ENCODE results near the gene NUDCD3.

NUDCD3 gene

DNA sequence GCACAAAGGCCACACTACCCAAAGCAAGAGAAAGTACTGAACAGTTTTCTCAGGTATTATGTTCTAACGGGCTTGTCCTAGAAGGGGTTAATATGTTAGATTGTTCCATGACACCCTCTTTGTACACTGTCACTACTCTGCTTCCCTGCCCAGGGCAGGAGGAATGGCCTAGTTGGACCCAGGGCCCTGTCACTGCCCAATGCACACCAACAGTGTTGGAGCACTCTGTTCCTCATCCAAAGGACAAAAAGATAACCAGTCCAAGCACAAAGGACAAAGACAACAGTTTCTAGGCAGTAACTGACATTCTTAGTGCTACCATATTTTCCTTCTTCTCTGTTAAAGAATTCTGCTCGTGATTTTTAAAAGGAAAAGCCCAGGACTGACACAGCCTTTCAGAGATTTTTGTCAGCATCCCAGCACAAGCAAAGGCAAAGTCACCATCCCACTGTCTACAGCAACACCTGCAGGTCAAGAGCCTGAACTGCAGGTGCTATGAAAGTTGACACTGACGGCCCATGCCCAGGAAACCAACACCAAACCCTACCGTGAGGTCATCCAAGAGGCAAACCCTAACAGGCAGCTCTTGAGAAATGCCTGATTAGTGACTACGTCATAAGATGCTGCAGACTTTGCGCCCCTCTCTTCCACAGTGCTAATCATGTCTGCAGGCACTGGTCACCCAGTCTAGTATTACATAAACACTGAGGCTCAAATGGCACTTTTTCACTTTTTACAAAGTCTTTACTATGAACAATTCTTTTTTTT is 13.2 kb downstream of the NUDCD3 start:
- peak; percentile 64 for DNase-seq

GRCh38 chr7:44476313-44476712 is 14.1 kb downstream of the NUDCD3 start:
- DNase-seq: no peak

DNA sequence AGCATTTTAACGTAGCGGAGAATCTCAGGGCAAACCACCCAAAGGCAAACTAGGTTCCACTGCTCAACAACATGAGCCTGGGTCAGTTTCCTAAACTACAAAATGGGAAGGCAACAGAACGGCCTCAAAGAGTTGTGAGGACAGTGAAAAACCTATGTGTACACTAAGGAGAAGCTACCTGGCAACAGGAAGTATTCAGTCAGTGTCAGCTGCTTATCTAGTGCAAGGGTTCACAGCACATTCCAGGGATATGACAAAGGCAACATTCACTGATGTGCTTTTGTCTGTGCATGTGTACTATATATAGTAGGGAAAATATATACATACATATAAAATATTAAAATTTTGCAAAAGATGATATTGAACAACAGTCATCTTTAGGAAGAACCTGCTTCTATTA is 17.2 kb downstream of the NUDCD3 start:
- DNase-seq: no peak

- DNase-seq: no peak
Measured at GRCh38 chr7:44472843-44473242, 17.6 kb downstream of the NUDCD3 start.

DNA sequence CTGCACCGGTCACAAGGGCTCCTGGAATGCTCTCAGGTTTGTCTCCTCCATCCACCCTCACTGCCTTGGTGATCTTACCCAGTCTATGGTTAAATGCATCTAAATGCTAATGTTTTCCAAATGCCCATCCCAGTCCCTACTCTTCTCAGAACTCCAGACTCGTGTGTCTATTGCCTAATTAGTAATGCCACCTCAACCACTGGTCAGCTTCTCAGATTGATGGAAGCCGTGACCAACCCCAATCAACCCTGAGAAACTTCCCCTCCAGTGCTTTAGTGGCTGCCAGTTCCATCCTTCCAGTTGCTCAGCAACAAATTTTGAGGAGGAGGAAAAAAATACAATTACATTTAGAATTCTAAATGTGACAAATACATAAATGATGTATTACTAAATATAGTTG is 18.6 kb downstream of the NUDCD3 start:
- no peak for DNase-seq

DNA sequence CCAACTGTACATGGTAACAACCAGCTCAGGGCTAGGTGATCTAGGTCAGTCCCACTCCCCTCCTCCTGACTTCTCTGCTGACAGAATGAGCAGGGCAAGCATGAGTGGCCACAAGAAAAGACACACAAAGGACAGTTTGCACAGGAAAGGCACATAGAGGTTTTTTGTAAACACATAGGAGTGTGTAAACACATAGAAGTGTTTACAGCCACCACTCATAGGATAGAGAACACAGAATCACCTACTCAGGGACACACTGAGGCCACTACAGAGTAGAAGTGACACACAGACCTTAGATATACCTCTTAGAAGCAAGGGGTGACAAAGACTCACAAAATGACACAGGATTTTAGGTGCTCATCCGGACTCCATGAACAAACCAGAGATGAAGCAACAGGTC is 19.0 kb downstream of the NUDCD3 start:
- no peak for DNase-seq

GRCh38 chr7:44470628-44471245 is 19.7 kb downstream of the NUDCD3 start:
- no peak for DNase-seq

DNA sequence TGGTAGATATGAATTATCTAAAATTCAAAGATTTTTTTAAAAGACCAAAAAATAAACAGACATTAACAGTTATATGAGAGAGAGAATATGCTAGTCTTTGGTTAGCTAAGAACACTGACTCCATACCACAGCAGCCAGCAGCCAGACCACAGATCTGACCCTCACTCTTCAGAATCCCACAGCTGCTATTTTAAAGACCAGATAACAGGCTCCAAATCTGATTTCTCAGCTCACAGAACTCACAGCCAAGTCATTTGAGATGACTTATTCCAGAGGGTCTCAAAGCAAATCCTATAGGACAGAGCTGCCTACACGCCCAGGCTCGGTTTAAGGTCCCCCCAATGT is 20.4 kb downstream of the NUDCD3 start:
- DNase-seq: no peak

GRCh38 chr7:44469461-44470134 is 20.9 kb downstream of the NUDCD3 start:
- DNase-seq: no peak

DNA sequence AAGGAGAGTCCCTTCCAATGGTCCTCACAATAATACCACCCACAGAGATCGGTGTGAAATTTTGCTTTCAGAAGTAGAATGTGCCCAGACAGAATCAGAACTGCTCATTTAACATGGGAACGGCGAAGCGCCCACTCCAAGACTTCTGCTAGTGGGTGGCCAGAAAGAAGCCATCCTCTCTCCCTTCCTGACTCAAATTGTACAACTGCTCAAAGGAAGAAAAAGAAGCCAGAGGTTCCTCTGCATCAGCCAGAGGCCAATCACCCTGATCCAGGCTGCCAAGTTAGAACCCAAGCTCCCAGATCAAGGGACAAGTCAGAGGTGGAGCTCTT is 23.3 kb downstream of the NUDCD3 start:
- no peak for DNase-seq

- no peak for DNase-seq
Measured at GRCh38 chr7:44466300-44467216, 23.9 kb downstream of the NUDCD3 start.

DNA sequence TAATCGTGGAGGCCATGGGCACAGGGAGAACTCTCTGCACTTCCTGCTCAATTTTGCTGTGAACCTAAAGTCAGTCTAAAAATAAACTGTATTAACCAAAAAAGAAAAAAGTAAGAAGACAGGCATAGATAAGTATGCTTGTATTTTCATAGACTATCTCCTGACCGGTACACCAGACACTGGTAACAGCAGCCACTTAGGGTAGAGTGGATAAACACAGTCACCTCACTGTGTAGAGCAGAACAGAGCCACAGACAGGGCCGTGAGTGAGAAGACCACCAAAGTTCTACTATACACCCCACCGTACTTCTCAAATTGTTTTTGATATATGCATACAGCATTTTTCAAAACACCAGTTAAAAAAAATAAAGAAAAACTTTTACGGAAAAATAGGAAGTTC is 25.0 kb downstream of the NUDCD3 start:
- DNase-seq: no peak

- DNase-seq: no peak
Measured at GRCh38 chr7:44463169-44463808, 27.2 kb downstream of the NUDCD3 start.

DNA sequence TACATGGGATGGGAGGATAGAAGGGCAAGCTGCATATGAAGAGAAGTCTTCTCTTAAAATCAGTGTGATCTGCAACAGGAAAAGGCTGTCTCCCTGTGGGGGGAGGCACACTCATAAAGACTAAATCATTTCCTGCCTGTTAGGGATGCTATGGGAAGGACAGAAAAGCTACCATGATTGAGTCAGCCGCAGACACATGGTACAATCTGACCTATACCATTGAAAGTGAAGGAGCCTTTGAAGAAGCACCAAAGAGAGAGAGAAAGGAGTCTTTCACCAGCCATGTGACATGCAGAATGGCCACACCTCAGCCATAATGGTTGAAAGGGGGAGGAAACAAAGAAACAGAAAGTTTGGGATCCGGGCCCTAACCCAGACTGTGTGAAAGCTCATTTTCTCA is 29.1 kb downstream of the NUDCD3 start:
- peak; percentile 64 for DNase-seq

DNA sequence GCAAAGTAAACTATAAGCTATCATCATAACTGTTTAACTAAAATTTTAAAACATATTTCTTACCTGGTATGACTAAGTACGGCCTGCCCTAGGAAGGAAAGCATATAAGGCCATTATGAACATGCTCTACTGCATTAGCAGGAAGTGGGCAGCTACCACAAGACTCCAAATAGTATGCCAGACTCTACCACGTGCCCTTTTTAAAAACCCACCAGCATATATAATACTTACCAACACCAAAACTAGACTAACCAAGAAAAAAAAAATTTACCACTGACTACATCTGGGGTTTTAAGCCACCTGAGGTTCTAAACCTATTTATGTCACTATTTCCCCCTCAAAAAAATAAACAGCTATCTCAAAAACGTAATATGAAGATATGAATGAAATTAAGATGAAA is 30.1 kb downstream of the NUDCD3 start:
- DNase-seq: peak; percentile 64

GRCh38 chr7:44455155-44455554 is 35.3 kb downstream of the NUDCD3 start:
- no peak for DNase-seq

DNA sequence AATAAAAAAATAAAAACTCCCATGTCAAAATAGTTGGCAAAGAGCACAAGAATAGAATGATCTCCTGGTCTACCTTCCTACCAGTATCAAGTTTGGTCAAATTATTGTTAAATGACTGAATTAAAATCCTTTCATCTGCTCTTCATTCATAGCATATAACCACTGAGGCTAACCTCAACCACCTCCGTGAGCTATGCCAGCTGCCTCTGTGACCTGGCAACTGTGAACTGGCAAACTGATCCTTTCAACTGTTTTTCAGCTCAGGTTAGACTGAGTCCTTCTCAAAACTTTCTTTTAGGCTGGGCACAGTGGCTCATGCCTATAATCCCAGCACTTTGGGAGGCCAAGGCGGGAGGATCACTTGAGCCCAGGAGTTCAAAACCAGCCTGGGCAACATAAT is 36.1 kb downstream of the NUDCD3 start:
- DNase-seq: peak; percentile 26

DNA sequence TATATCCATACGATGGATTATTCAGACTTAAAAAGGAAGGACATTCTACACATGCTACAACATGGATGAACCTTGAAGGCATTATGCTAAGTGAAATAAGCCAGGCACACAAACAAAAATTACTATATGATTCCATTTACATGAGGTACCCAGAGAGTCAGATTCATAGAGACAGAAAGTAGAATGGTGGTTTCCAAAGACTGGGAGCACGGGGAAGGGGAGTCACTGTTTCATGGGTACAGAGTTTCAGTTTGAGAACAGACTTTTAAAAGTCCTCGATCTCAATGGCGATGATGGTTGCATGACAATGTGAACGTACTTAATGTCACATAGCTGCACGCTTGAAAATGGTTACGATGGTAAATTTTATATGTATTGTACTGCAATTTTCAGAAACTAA is 39.3 kb downstream of the NUDCD3 start:
- no peak for DNase-seq

- no peak for DNase-seq
Measured at GRCh38 chr7:44449584-44449928, 40.9 kb downstream of the NUDCD3 start.

DNA sequence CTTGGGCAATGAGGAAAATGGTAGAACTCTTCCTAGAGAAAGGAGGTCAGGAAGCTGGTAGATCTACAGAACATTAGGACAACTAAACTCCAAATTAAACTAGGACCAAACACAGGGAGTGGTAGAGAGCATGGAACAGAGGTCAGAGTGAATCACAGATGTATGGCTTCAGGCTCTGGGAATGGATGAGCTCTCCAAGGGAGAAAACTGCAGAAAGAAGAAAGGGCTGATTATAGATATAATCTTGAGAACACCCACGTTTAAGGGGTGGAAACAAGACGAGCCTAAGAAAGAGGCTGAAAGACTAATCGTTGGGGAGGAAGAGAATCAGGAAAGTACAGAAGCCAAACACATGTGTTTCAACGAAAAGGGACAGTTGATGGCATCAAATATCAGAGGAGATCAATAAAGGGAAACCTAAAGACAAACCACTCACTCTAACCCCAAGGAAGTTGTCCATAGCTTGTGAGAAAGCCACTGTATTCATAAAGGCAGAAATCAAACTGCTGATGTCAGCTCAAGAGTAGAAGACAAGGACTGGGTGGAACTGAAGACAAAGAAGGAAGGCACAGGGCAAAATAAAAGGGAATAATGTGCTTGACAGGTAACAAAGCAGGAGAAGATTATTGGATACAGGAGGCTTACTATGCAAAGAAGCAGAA is 41.4 kb downstream of the NUDCD3 start:
- no peak for DNase-seq

DNA sequence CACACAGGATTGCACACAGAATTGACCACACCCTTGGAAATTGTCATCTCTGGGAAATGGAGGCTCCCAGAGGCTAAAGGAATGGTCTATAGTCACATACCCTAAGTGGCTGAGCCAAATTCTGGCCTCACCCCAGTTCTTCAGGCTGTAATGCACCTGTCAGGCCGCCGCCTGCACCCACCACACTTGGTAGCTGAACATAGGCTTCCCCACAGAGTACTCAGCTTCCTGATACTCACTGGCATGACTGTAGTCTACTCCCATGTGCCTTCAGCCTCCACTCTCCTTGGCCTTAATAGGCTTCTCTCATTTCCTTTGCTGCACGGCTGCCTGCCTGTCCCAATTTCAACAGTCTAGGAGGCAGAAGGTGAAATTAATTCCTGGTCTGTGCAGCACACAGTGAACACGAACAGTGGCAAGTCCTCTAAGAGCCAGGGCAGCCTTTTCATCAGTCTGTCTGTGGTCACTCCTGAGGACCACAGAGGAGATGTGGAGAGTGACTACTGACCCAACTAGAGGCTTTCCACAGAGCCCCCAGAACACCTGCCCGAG is 42.5 kb downstream of the NUDCD3 start:
- no peak for DNase-seq

All from CD4-positive, alpha-beta T cell treated with Interleukin-17A for 4 hours (primary cell).